Coronary artery (tissue), 2 donors: ENCODE measurements around the gene DVL3.

Source experiments
- DNase-seq: peaks from one replicate; pipeline ENCODE4 v3.0.0-alpha.2; 2017; ENCODE audit warnings: low spot score
- H3K27ac ChIP-seq, 2 donors: fragments of 200-600 bp; sonication (generic); one replicate each; pipeline ENCODE4 v1.5.1; 2016 to 2019
- H3K4me3 ChIP-seq: fragments of 200-600 bp; sonication (generic); 2 replicates; pipeline ENCODE4 v1.5.1; 2016; ENCODE audit warnings: mild to moderate bottlenecking, moderate library complexity
- TF ChIP-seq, protein P1 (sequence below): fragments of 200-600 bp; sonication (generic); IDR thresholded peaks from one replicate; pipeline ENCODE4 v1.5.1; 2019; ENCODE audit warnings: antibody characterized with exemption

The DVL3 gene

DNA sequence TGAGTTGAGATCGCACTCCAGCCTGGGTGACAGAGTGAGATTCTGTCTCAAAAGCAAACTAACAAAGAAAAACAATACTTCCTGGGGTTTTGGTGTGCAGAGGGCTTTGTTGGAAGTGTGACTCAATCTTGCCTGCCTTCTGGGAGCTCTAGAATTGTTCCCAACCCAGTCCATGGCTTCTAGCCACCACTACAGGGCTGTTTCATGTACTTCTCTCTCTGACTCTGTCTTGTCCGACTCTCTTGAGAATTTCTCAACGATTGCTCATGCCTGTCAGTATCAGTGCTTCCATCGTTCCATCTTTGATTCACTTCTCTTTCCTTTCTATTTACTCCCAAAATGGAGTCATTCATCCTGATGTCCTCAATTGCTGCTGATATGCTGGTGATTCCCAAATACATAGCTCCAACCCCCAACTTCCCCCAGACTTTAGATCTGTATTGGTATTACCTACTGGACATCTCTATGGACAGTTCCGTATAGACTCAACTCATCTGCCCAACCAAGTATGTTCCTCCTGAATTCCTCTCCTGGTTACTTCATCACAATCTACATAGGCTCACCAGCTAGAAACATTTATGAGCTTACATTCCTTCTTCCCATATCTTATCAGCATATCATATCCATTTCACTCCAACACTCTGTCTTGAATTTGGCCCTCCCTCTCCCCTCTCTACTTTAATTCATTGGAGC lies 17.6 kb downstream of the DVL3 start:
- H3K27ac ChIP-seq = no peak overlapping the region
- no peak overlapping the region for H3K4me3 ChIP-seq
- no peak for DNase-seq
- TF ChIP-seq, protein P1, sequence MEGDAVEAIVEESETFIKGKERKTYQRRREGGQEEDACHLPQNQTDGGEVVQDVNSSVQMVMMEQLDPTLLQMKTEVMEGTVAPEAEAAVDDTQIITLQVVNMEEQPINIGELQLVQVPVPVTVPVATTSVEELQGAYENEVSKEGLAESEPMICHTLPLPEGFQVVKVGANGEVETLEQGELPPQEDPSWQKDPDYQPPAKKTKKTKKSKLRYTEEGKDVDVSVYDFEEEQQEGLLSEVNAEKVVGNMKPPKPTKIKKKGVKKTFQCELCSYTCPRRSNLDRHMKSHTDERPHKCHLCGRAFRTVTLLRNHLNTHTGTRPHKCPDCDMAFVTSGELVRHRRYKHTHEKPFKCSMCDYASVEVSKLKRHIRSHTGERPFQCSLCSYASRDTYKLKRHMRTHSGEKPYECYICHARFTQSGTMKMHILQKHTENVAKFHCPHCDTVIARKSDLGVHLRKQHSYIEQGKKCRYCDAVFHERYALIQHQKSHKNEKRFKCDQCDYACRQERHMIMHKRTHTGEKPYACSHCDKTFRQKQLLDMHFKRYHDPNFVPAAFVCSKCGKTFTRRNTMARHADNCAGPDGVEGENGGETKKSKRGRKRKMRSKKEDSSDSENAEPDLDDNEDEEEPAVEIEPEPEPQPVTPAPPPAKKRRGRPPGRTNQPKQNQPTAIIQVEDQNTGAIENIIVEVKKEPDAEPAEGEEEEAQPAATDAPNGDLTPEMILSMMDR = no peak

DNA sequence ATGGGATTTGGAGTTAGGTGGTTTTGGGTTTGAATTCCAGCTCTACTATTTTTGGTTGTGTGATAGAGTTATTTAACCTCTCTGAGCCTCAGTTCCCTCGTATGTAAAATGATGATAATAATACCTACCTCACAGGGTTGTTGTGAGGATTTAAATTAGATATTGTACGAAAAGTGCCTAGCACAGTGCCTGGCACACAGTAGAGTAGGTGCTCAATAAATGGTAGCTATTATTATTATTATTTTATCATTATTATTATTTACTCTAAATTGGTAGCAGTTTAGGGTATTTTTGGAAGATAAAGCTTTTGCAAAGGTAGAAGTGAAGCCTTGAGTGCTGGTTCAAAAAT lies 18.2 kb downstream of the DVL3 start:
- peak overlapping the region in 1 of 2 donors; percentile 64 for H3K27ac ChIP-seq
- no peak overlapping the region for H3K4me3 ChIP-seq
- DNase-seq = no peak
- TF ChIP-seq, protein P1 = no peak

DNA sequence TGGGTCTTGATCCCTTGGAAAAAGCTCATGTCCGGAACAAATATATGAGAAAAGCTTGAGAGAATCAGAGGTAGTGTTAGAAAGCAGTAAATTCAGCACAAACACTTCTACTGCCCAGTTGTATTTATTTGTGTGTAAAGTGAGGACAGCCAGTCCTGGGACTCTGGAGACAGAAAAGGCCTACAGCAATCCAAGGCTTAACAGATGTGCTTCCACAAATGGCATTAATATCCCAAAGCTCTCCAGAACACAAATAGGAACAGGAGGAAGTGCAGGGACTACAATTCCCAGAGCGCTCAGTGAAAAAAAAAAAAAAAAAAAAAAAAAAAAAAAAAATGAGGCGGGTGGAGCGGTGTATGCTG lies 19.1 kb downstream of the DVL3 start:
- DNase-seq = no peak
- H3K27ac ChIP-seq = peak overlapping the region; percentile 21 to 64
- TF ChIP-seq, protein P1 = no peak
- no peak overlapping the region for H3K4me3 ChIP-seq

DNA sequence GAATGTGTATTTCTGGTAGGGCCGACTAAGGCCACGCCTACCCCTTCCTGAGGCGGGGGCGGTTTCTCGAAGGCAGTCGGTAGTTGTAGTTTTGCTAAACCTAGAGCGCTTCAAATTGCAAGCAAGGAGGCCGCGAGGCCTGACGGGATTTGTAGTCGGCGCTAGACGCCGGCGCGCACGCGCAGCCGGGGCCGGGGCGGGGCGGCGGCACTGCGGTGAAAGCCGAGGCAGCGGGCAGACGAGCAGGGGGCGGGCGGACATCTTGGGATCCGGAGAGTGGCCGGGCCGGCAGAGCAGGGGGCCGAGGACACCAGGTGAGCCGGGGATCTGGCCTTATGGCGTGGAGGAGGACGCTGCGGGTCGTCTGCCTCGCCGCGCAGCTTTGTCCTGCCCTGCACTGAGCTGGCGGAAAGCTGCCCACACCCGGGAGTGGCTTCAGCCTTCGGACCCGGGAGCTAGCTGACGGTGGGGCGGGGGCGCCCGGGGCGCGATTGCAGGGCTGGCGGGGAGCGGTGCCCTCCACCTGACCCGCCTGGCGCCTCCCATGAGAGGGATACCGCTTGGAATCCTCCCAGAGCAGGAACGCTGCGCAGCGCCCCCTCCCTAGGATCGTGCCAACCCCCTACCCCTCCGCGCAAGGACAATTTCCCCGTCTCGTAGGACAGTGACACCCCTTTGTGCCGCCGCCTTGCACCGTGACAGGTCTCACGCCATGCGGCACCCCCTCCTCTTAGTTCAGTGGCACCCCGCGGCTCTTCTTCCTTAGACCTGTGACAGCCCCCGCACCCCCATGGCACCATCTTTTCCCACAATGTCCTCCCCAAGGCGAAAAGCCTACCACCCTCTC lies 19.7 kb downstream of the DVL3 start, which contains the start of gene AP2M1:
Gene AP2M1 (plus strand): TSS at position 210 of the 847 bp plus-strand sequence. CDS start 2,139 bp downstream, outside the sequence.
- Histone ChIP-seq H3K27ac (peak within 1 kb of the TSS; percentile 90 to 97), H3K4me3 (peak within 1 kb of the TSS; percentile 91)
- peak; percentile 100 for DNase-seq
- TF ChIP-seq, protein P1 = no peak

DNA sequence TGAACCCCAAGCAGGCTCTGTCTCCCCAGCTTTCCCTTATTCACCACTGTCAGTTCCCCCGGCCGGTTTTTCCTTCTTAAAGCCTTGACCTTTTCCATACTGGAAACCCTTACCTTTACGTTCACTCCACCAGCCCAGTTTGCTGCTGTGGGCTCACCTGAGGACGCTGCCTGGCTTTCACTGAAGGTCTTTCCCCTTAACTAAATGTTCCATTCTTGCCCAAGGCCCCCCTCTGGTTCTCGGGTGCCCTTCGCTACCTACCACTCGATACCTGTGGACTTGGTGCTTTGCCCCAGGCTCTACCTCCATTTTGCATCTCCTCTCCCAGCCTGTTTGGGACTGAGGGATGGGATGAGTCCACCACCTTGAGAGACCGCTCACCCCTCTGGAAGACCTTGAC lies 20.3 kb downstream of the DVL3 start:
- H3K27ac ChIP-seq = peak overlapping the region; percentile 90 to 97
- DNase-seq = no peak
- peak overlapping the region; percentile 91 for H3K4me3 ChIP-seq
- TF ChIP-seq, protein P1 = no peak

DNA sequence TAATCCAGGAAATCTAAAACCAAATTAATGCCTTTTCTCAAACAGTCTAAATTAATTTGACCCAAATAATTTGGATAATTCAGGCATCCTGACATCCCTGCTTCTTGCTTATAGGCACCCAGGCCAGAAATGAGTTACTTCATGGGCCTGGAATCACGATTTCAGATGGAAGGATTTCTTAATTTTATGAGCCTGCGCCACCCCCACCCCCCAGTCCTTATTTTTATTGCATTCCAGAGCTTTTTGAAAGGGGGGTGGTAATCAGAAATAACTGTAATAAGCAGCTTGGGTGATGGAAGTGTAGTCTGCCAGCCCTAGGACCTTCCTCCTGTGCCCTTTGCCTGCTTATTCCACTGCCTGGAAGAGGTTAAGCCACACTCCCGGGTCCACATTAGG lies 20.8 kb downstream of the DVL3 start:
- no peak for DNase-seq
- Histone ChIP-seq H3K4me3 (peak overlapping the region; percentile 91), H3K27ac (peak overlapping the region; percentile 90 to 97)
- TF ChIP-seq, protein P1 = no peak
